Prostate gland (tissue), 2 donors: ENCODE measurements around the gene SMYD3.

Experiments
- POLR2A ChIP-seq: fragments of 450-650 bp; IDR thresholded peaks from one replicate; pipeline ENCODE4 v1.6.1; 2016; ENCODE audit warnings: antibody characterized with exemption, mild to moderate bottlenecking
- POLR2AphosphoS5 ChIP-seq: sonication (generic); formaldehyde crosslinking; IDR thresholded peaks from one replicate; pipeline ENCODE4 v1.6.1; 2017; ENCODE audit warnings: antibody characterized with exemption
- TF ChIP-seq, protein P1 (sequence below), 4 experiments: fragments of 200-600 bp in 2 of 4; fragments of 450-650 bp in 2 of 4; sonication (generic) in 2 of 4; IDR thresholded peaks; 1 replicate in 3 of 4; 2 replicates in 1 of 4; pipeline ENCODE4 v1.5.1; 2016 to 2019; ENCODE audit warnings: antibody characterized with exemption in 4 of 4, mild to moderate bottlenecking in 2 of 4, moderate library complexity in 2 of 4

GRCh38 chr1:246506367-246506673 is 759 bp downstream of the SMYD3 start:
- TF ChIP-seq, protein P1, sequence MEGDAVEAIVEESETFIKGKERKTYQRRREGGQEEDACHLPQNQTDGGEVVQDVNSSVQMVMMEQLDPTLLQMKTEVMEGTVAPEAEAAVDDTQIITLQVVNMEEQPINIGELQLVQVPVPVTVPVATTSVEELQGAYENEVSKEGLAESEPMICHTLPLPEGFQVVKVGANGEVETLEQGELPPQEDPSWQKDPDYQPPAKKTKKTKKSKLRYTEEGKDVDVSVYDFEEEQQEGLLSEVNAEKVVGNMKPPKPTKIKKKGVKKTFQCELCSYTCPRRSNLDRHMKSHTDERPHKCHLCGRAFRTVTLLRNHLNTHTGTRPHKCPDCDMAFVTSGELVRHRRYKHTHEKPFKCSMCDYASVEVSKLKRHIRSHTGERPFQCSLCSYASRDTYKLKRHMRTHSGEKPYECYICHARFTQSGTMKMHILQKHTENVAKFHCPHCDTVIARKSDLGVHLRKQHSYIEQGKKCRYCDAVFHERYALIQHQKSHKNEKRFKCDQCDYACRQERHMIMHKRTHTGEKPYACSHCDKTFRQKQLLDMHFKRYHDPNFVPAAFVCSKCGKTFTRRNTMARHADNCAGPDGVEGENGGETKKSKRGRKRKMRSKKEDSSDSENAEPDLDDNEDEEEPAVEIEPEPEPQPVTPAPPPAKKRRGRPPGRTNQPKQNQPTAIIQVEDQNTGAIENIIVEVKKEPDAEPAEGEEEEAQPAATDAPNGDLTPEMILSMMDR (IDR thresholded peaks at IDR 0.05): no peak
- no peak for TF ChIP-seq POLR2AphosphoS5
- TF ChIP-seq POLR2A: no peak
